ENCODE results near the gene PCBD2.

DNA sequence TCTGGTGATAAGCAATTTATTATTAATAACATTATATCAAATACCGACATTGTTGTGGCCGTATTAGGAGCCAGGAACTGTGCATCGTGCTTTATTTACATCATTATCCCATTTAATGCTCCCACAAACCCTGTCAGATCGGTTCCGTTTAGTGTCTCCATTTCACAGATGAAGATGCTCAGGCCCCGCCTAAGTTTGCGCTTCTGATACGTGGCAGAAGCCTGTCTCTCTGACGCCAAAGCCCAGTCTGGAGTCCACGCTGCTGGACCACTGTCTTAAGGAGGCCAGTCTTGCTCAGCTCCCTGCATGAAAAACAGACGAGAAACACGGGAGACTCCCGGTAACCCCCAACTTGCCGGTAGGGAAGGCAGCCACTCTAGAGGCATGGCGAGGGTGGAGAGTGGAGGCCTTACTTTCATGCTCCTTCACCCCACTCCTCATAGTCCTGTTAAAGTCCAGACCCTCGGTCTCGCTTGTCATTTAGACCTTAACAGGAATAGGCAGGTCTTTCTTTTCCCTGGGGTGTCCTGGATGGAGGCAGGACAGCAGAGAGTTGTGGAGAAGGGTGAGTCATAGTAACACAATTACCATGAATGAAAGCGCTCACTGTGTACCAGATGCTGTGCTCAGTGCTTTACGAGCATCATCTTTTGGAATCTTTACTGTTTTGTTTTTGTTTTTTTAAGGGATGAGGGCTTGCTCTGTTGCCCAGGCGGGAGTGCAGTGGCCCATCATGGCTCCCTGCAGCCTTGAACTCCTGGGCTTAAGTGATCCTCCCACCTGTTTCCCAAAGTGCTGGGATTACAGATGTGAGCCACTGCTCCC lies 29.9 kb upstream of the PCBD2 start:
- TF ChIP-seq, protein P1, sequence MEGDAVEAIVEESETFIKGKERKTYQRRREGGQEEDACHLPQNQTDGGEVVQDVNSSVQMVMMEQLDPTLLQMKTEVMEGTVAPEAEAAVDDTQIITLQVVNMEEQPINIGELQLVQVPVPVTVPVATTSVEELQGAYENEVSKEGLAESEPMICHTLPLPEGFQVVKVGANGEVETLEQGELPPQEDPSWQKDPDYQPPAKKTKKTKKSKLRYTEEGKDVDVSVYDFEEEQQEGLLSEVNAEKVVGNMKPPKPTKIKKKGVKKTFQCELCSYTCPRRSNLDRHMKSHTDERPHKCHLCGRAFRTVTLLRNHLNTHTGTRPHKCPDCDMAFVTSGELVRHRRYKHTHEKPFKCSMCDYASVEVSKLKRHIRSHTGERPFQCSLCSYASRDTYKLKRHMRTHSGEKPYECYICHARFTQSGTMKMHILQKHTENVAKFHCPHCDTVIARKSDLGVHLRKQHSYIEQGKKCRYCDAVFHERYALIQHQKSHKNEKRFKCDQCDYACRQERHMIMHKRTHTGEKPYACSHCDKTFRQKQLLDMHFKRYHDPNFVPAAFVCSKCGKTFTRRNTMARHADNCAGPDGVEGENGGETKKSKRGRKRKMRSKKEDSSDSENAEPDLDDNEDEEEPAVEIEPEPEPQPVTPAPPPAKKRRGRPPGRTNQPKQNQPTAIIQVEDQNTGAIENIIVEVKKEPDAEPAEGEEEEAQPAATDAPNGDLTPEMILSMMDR (conservative IDR thresholded peaks at IDR 0.05): no peak
- no peak for TF ChIP-seq ZFX (IDR thresholded peaks at IDR 0.05)
